ENCODE measurements around the gene CYB561D1. TPM values are rescaled to one million over a fixed set of nuclear protein-coding genes. Genes with fewer than 3 reads are reported as not detected.
A peak's percentile ranks its signal among the peaks of the same experiment; 100 is the strongest.

The CYB561D1 gene
- total and polyA plus RNA-seq, 4 experiments from 2014 or later = 13.6 to 41.6 (median 28.9) TPM

DNA sequence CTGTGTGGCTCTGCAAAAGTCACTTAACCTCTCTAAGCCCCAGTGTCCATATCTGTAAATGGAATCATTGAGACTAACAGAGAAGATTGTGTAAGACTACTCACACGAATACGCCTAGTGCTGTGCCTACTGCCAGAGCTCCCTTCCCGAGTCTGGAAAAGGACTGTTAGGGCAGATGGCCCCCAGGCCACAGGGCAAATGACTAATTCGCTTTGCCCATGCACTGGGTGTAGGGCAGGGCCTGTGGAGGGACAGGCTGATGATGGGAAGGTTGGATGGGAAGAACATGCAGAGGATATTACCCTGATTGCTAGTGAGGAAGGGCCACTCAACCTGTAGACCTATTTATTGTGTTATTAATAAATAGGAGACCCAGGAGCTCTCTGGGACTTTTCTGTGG, 41.6 kb downstream of the CYB561D1 start:
- no peak overlapping the region for H3K27ac ChIP-seq (ENCODE audit: low read depth, low read length)
- H3K4me3 ChIP-seq (ENCODE audit: low read length in 2 of 2) = no peak overlapping the region
- peak overlapping the region in 1 of 8 donors; percentile 46 for H3K4me3 Mint-ChIP-seq
- no peak for DNase-seq
- H3K27ac Mint-ChIP-seq = peak overlapping the region in 2 of 7 donors; percentile 24 to 71
- POLR2A ChIA-PET (ENCODE audit: partially characterized antibody) = interaction anchor here (1.0 to 9.8 kb wide), 2 partner anchors 11 to 36 kb away, joined by 3 to 438 read pairs; partner anchors contain the start of genes AMIGO1 and CYB561D1
- H3K27me3 ChIP-seq (ENCODE audit: insufficient read depth, low read length) = no peaks in the 10 kb centered on the region
- no peaks in the 10 kb centered on the region for H3K36me3 Mint-ChIP-seq
- CTCF ChIA-PET (ENCODE audit: partially characterized antibody) = interaction anchor here (0.6 to 21.4 kb wide), 7 partner anchors 10 to 256 kb away, joined by 3 to 1669 read pairs (median 4); partner anchors contain the start of genes AMIGO1, ATXN7L2, CYB561D1 and PSRC1
- H3K4me1 Mint-ChIP-seq = peaks cover 15 to 29% (median 22%) of the 10 kb centered on the region in 4 donors
- intact Hi-C loops (cut with micrococcal nuclease) = no loop called here
- H3K9me3 Mint-ChIP-seq = no peaks in the 10 kb centered on the region
- H3K9me3 ChIP-seq (ENCODE audit: control insufficient read depth in 1 of 2, low read length in 2 of 2) = no peaks in the 10 kb centered on the region
- H3K4me1 ChIP-seq (ENCODE audit: insufficient read depth, low read length) = peaks cover 24% of the 10 kb centered on the region
- no peaks in the 10 kb centered on the region for H3K36me3 ChIP-seq (ENCODE audit: insufficient read depth, low read length)
- H3K27me3 Mint-ChIP-seq = peaks cover 0 to 2% of the 10 kb centered on the region in 2 donors

DNA sequence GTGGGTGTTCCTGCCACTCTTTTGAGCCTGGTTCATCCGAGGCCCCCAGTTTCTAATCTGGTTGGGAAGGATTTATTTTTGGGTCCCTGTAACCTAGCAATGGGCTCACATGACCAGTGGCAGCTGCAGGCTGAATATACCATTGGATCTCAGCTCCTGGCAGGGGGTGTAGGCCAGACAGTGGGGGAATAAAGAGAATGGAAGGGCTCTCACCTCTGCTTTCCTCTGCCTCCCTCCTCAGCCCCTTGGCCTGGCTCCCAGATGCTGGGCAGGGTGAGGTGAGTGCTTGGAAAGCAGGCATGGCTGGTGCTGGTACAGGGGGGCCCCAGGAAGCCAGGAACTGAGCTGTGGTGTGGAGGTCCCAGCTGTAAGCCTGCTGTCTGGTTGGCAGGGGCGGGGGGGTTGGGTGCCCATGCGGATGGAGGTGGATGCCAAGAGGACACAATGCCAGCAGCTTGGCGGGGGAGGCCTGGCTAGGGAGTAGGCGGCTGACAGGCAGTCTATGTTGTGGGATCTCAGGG, 42.1 kb downstream of the CYB561D1 start:
- no peaks in the 10 kb centered on the region for H3K9me3 Mint-ChIP-seq
- intact Hi-C loops (cut with micrococcal nuclease) = no loop called here
- Histone ChIP-seq H3K4me3 (ENCODE audit: low read length in 2 of 2) (no peak overlapping the region), H3K27me3 (ENCODE audit: insufficient read depth, low read length) (no peaks in the 10 kb centered on the region), H3K27ac (ENCODE audit: low read depth, low read length) (no peak overlapping the region), H3K9me3 (ENCODE audit: control insufficient read depth in 1 of 2, low read length in 2 of 2) (no peaks in the 10 kb centered on the region), H3K36me3 (ENCODE audit: insufficient read depth, low read length) (no peaks in the 10 kb centered on the region), H3K4me1 (ENCODE audit: insufficient read depth, low read length) (peaks cover 19% of the 10 kb centered on the region)
- no peak overlapping the region for H3K4me3 Mint-ChIP-seq
- H3K4me1 Mint-ChIP-seq = peaks cover 11 to 23% (median 17%) of the 10 kb centered on the region in 4 donors
- no peak for DNase-seq
- ChIA-PET POLR2A (ENCODE audit: partially characterized antibody) (no interaction called here), CTCF (ENCODE audit: partially characterized antibody) (interaction anchor here (0.6 to 21.4 kb wide), 5 partner anchors 10 to 257 kb away, joined by 4 to 1669 read pairs (median 4); partner anchors contain the start of genes AMIGO1, ATXN7L2, CYB561D1 and PSRC1)
- H3K36me3 Mint-ChIP-seq = no peaks in the 10 kb centered on the region
- peaks cover 0 to 2% of the 10 kb centered on the region in 2 donors for H3K27me3 Mint-ChIP-seq
- no peak overlapping the region for H3K27ac Mint-ChIP-seq

DNA sequence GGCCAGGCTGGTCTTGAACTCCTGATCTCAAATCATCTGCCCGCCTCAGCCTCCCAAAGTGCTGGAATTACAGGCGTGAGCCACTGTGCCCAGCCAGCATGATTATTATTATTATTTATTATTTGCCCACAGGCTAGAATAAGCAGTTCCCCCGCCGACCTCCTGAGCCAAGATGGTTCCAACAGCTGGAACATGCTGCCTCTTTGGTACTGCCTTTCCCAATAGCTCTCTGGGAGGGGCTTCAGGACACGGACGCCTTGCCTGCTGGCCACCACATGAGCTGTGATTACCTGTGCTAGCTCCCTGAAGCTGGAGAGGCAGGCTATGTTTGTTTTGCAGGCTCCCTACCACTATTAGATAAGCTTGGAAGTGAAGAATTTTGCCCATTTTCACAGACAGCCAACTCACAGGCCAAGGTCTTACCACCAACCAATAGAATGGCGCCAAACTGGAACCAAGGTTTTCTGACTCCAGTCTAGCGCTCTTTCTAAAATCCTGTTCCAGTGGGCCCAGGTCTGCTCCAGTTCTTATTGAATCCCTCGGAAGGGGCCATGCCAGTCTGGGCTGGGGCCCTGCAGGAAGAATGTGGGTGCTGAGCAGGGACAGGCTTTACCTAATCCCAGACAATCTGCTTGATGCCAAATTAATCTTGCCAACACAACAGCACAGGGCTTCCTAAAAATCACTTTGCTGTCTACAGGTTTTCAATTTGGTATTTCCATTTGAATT, 43.7 kb downstream of the CYB561D1 start:
- no peaks in the 10 kb centered on the region for H3K36me3 ChIP-seq (ENCODE audit: insufficient read depth, low read length)
- Mint-ChIP-seq H3K4me1 (peaks cover 2 to 7% (median 5%) of the 10 kb centered on the region in 4 donors), H3K36me3 (no peaks in the 10 kb centered on the region), H3K4me3 (no peak overlapping the region), H3K27me3 (peaks cover 0 to 2% of the 10 kb centered on the region in 2 donors), H3K27ac (no peak overlapping the region), H3K9me3 (no peaks in the 10 kb centered on the region)
- ChIA-PET CTCF (ENCODE audit: partially characterized antibody) (interaction anchor here (1.0 to 21.4 kb wide), 4 partner anchors 8 to 258 kb away, joined by 3 to 1669 read pairs (median 244); partner anchors contain the start of genes AMIGO1, ATXN7L2, CYB561D1 and PSRC1), POLR2A (ENCODE audit: partially characterized antibody) (interaction anchor here (1.0 kb wide), 1 partner anchor 11 kb away, joined by 3 read pairs; the partner anchor contains the start of gene GNAI3)
- intact Hi-C loops (cut with micrococcal nuclease) = no loop called here
- H3K9me3 ChIP-seq (ENCODE audit: control insufficient read depth in 1 of 2, low read length in 2 of 2) = no peaks in the 10 kb centered on the region
- peaks cover 3% of the 10 kb centered on the region for H3K4me1 ChIP-seq (ENCODE audit: insufficient read depth, low read length)
- H3K27me3 ChIP-seq (ENCODE audit: insufficient read depth, low read length) = no peaks in the 10 kb centered on the region
- no peak overlapping the region for H3K27ac ChIP-seq (ENCODE audit: low read depth, low read length)
- no peak overlapping the region for H3K4me3 ChIP-seq (ENCODE audit: low read length in 2 of 2)
- no peak for DNase-seq

DNA sequence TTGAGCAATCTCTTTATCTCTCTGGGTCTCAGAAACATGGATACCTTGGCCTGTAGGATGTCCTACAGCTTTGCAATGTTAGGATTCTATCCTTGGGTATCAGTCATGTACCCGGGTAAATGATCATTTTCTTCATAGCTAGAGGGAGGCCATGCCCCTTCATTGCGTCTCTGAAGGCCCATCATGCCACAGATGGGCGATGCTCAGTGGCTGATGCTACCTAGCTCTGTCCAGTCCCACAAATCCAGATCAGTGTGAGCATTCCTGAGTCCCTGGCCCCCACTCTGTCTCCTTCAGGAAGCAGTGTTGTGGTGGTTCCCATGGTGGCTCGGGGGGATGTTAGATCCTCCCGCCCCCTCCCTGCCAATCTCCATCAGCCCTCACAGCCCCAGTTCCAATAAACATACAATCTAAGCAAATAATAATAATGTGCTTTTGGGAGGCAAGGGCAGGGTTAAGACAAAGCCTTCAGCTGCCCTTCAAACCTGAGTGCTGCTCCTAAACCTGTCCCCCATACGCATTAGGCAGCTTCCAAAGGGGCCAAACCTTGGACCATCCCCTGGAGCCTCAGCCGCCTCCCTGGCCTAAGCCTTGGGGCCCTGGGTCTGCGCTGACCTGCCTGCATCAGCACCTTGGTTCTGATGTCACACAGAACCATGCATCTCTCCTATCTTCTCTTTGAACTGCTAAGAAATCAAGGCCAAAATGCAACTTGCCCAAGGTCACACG, 45.1 kb downstream of the CYB561D1 start:
- Mint-ChIP-seq H3K27ac (peak overlapping the region in 1 of 7 donors; percentile 31), H3K27me3 (peaks cover 0 to 2% of the 10 kb centered on the region in 2 donors), H3K9me3 (no peaks in the 10 kb centered on the region), H3K4me1 (no peaks in the 10 kb centered on the region), H3K36me3 (no peaks in the 10 kb centered on the region), H3K4me3 (no peak overlapping the region)
- Histone ChIP-seq H3K27ac (ENCODE audit: low read depth, low read length) (no peak overlapping the region), H3K27me3 (ENCODE audit: insufficient read depth, low read length) (no peaks in the 10 kb centered on the region), H3K36me3 (ENCODE audit: insufficient read depth, low read length) (no peaks in the 10 kb centered on the region), H3K9me3 (ENCODE audit: control insufficient read depth in 1 of 2, low read length in 2 of 2) (no peaks in the 10 kb centered on the region), H3K4me1 (ENCODE audit: insufficient read depth, low read length) (no peaks in the 10 kb centered on the region), H3K4me3 (ENCODE audit: low read length in 2 of 2) (no peak overlapping the region)
- CTCF ChIA-PET (ENCODE audit: partially characterized antibody) = interaction anchor here (1.4 to 21.4 kb wide), 3 partner anchors 9 to 94 kb away, joined by 4 to 1669 read pairs (median 314); partner anchors contain the start of genes AMIGO1, ATXN7L2 and CYB561D1
- no peak for DNase-seq
- intact Hi-C loops (cut with micrococcal nuclease) = no loop called here
- POLR2A ChIA-PET (ENCODE audit: partially characterized antibody) = interaction anchor here (2.0 kb wide), 1 partner anchor 10 kb away, joined by 7 read pairs; the partner anchor contains the start of gene GNAI3

DNA sequence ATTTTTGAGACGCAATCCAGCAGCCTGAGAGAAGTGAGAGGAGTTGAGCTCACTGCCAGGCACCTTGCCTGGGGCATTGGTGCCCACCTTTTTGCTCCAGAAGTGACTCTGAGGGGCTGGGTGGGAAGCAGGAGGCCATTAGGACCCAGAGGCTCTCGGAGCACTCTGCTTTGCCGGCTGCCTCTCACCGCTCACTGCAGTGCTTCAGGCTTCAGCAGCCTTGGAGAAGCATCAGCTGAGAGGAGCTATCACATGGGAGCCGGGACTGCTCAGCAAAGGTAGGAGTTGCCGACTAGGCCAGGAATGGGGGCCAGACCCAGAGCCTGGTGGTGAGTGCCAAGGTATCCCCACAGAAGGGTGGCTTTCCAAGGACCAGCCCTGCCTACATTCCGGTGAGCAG, 45.8 kb downstream of the CYB561D1 start, which contains the start of gene GPR61:
Gene GPR61, plus strand, starts transcription at position 197 of the 400 bp plus-strand sequence. CDS start 3,151 bp downstream, outside the sequence.
- no peak for DNase-seq
- Histone ChIP-seq H3K27me3 (ENCODE audit: insufficient read depth, low read length) (no peaks in the 10 kb centered on the region), H3K4me3 (ENCODE audit: low read length in 2 of 2) (no peak within 1 kb of the TSS), H3K9me3 (ENCODE audit: control insufficient read depth in 1 of 2, low read length in 2 of 2) (no peaks in the 10 kb centered on the region), H3K4me1 (ENCODE audit: insufficient read depth, low read length) (no peaks in the 10 kb centered on the region), H3K36me3 (ENCODE audit: insufficient read depth, low read length) (no peaks in the 10 kb centered on the region), H3K27ac (ENCODE audit: low read depth, low read length) (no peak within 1 kb of the TSS)
- Mint-ChIP-seq H3K4me3 (no peak within 1 kb of the TSS), H3K9me3 (no peaks in the 10 kb centered on the region), H3K27ac (peak within 1 kb of the TSS in 2 of 7 donors; percentile 31 to 59), H3K36me3 (no peaks in the 10 kb centered on the region), H3K27me3 (peaks cover 0 to 2% of the 10 kb centered on the region in 2 donors), H3K4me1 (peaks cover 0 to 1% (median 0%) of the 10 kb centered on the region in 4 donors)
- POLR2A ChIA-PET (ENCODE audit: partially characterized antibody) = interaction anchor here (1.1 to 2.0 kb wide), 2 partner anchors 9 to 42 kb away, joined by 3 to 7 read pairs; partner anchors contain the start of gene GNAI3
- CTCF ChIA-PET (ENCODE audit: partially characterized antibody) = interaction anchor here (1.4 to 21.4 kb wide), 3 partner anchors 9 to 93 kb away, joined by 4 to 1669 read pairs (median 314); partner anchors contain the start of genes AMIGO1, ATXN7L2 and CYB561D1
- intact Hi-C loops (cut with micrococcal nuclease) = no loop called here

DNA sequence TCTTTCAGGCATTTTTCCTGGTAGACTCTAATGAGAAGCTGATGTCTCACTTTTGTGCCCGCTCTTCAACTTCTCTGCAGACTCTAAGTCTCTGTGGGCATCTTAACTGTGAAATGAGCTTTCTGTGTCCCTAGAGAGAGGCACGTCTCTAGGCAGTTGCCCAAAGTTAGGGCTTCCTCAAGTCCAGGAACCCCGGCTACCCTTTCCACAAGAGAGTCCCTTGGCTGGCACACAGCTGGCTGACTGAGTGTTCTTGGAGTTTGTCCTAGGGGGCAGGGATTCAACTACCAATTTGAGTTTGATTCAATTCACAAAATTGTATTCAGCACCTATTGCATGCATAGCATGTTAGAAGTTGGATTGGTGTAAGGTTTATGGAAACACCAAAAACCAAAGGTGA, 47.2 kb downstream of the CYB561D1 start:
- DNase-seq = no peak
- Histone ChIP-seq H3K9me3 (ENCODE audit: control insufficient read depth in 1 of 2, low read length in 2 of 2) (no peaks in the 10 kb centered on the region), H3K4me1 (ENCODE audit: insufficient read depth, low read length) (peaks cover 2% of the 10 kb centered on the region), H3K27ac (ENCODE audit: low read depth, low read length) (no peak overlapping the region), H3K4me3 (ENCODE audit: low read length in 2 of 2) (no peak overlapping the region), H3K27me3 (ENCODE audit: insufficient read depth, low read length) (no peaks in the 10 kb centered on the region), H3K36me3 (ENCODE audit: insufficient read depth, low read length) (no peaks in the 10 kb centered on the region)
- H3K9me3 Mint-ChIP-seq = no peaks in the 10 kb centered on the region
- no peaks in the 10 kb centered on the region for H3K36me3 Mint-ChIP-seq
- CTCF ChIA-PET (ENCODE audit: partially characterized antibody) = interaction anchor here (0.9 to 21.4 kb wide), 7 partner anchors 9 to 489 kb away, joined by 3 to 1669 read pairs (median 7); partner anchors contain the start of genes AHCYL1, AMIGO1, ATXN7L2 and CYB561D1
- H3K4me1 Mint-ChIP-seq = peaks cover 0 to 1% (median 1%) of the 10 kb centered on the region in 4 donors
- POLR2A ChIA-PET (ENCODE audit: partially characterized antibody) = interaction anchor here (2.0 kb wide), 1 partner anchor 7 kb away, joined by 7 read pairs; the partner anchor contains the start of gene GNAI3
- intact Hi-C loops (cut with micrococcal nuclease) = no loop called here
- no peak overlapping the region for H3K4me3 Mint-ChIP-seq
- H3K27me3 Mint-ChIP-seq = no peaks in the 10 kb centered on the region
- H3K27ac Mint-ChIP-seq = no peak overlapping the region
